Measurements from ENCODE around the gene IGIP.
A peak's percentile ranks its signal among the peaks of the same experiment; 100 is the strongest.

Gene IGIP

GRCh38 chr5:140174465-140175366 lies 49.0 kb downstream of the IGIP start, which contains the start of gene CYSTM1:
Gene CYSTM1 (plus strand): TSS chr5:140175188. CDS start chr5:140194466, 19,278 bp downstream.
- DNase-seq (ENCODE audit: low read depth, low spot score), result peak; percentile 33
- H3K4me3 ChIP-seq (ENCODE audit: low read depth, low read length), result peak within 1 kb of the TSS; percentile 80
- TF ChIP-seq CTCF (IDR thresholded peaks at IDR 0.05; ENCODE audit: insufficient read depth, low read length, missing control alignments), result no peak
- POLR2A ChIA-PET, result interaction anchor here (1.0 to 1.2 kb wide), 2 partner anchors 40 to 171 kb away, joined by 3 read pairs; no protein-coding TSS in a partner anchor
- CTCF ChIA-PET, result interaction anchor here (0.9 to 1.4 kb wide), 5 partner anchors 29 to 184 kb away, joined by 3 to 6 read pairs (median 3); no protein-coding TSS in a partner anchor

GRCh38 chr5:140175367-140176030 lies 49.8 kb downstream of the IGIP start:
- POLR2A ChIA-PET, result interaction anchor here (1.0 to 1.2 kb wide), 2 partner anchors 40 to 170 kb away, joined by 3 read pairs; no protein-coding TSS in a partner anchor
- CTCF ChIA-PET, result interaction anchor here (1.1 to 1.2 kb wide), 3 partner anchors 61 to 183 kb away, joined by 3 read pairs; no protein-coding TSS in a partner anchor
- no peak for DNase-seq (ENCODE audit: low read depth, low spot score)
- TF ChIP-seq CTCF (IDR thresholded peaks at IDR 0.05; ENCODE audit: insufficient read depth, low read length, missing control alignments), result no peak
- H3K4me3 ChIP-seq (ENCODE audit: low read depth, low read length), result peak overlapping the region; percentile 80

GRCh38 chr5:140176031-140176387 lies 50.3 kb downstream of the IGIP start:
- H3K4me3 ChIP-seq (ENCODE audit: low read depth, low read length), result peak overlapping the region; percentile 80
- CTCF ChIA-PET, result interaction anchor here (1.1 to 1.9 kb wide), 4 partner anchors 12 to 182 kb away, joined by 3 to 4 read pairs (median 3); no protein-coding TSS in a partner anchor
- TF ChIP-seq CTCF (IDR thresholded peaks at IDR 0.05; ENCODE audit: insufficient read depth, low read length, missing control alignments), result no peak
- no peak for DNase-seq (ENCODE audit: low read depth, low spot score)
- POLR2A ChIA-PET, result interaction anchor here (1.2 kb wide), 1 partner anchor 169 kb away, joined by 3 read pairs; no protein-coding TSS in a partner anchor

- ChIA-PET POLR2A (no interaction called here), CTCF (interaction anchor here (0.7 to 1.7 kb wide), 7 partner anchors 10 to 174 kb away, joined by 3 to 7 read pairs (median 5); no protein-coding TSS in a partner anchor)
- TF ChIP-seq CTCF (IDR thresholded peaks at IDR 0.05; ENCODE audit: insufficient read depth, low read length, missing control alignments), result no peak
- no peak overlapping the region for H3K4me3 ChIP-seq (ENCODE audit: low read depth, low read length)
- DNase-seq (ENCODE audit: low read depth, low spot score), result no peak
Measured at GRCh38 chr5:140178086-140178410, 52.3 kb downstream of the IGIP start.

- ChIA-PET POLR2A (no interaction called here), CTCF (interaction anchor here (0.7 to 1.6 kb wide), 6 partner anchors 9 to 173 kb away, joined by 3 to 6 read pairs (median 4); no protein-coding TSS in a partner anchor)
- no peak for TF ChIP-seq CTCF (IDR thresholded peaks at IDR 0.05; ENCODE audit: insufficient read depth, low read length, missing control alignments)
- H3K4me3 ChIP-seq (ENCODE audit: low read depth, low read length), result no peak overlapping the region
- no peak for DNase-seq (ENCODE audit: low read depth, low spot score)
Measured at GRCh38 chr5:140178482-140179116, 52.9 kb downstream of the IGIP start.

Data from AG04449 (cell line).